ENCODE data around the gene MYL12A. TPM values are rescaled to one million over a fixed set of nuclear protein-coding genes. Genes with fewer than 3 reads are reported as not detected.
A peak's percentile ranks its signal among the peaks of the same experiment; 100 is the strongest.

The MYL12A gene
- total RNA-seq, 4 donors from 2014 or later: 526 to 2,307 (median 1,474) TPM

GRCh38 chr18:3279201-3280185, 31.9 kb downstream of the MYL12A start:
- intact Hi-C loops (cut with DNase I; ENCODE audit: low total_unique reads): loop anchor here (2.0 kb wide), 2 partner anchors 305 to 315 kb away; no protein-coding TSS in a partner anchor
- no peaks in the 10 kb centered on the region for H3K27me3 ChIP-seq
- TF ChIP-seq POLR2A (IDR thresholded peaks at IDR 0.05): no peak
- peaks cover 9 to 10% of the 10 kb centered on the region in 2 donors for H3K4me1 ChIP-seq
- H3K36me3 ChIP-seq: peaks cover 0 to 38% of the 10 kb centered on the region in 2 donors
- H3K9me3 ChIP-seq: no peaks in the 10 kb centered on the region
- DNase-seq (no peak), ATAC-seq (peak; percentile 20 to 68)
- in situ Hi-C loops (cut with MboI; ENCODE audit: low sequenced_read_pairs in 4 of 4): loop anchor here (5.0 to 10.0 kb wide), 5 partner anchors 165 to 388 kb away; partner anchors contain the start of gene TGIF1 (in 2 of the 4)
- peak overlapping the region in 1 of 4 donors; percentile 6 for H3K27ac ChIP-seq
- H3K4me3 ChIP-seq: no peak overlapping the region

GRCh38 chr18:3281456-3282400, 34.1 kb downstream of the MYL12A start:
- Histone ChIP-seq H3K4me1 (peaks cover 9 to 10% of the 10 kb centered on the region in 2 donors), H3K9me3 (no peaks in the 10 kb centered on the region), H3K27me3 (no peaks in the 10 kb centered on the region), H3K27ac (no peak overlapping the region), H3K36me3 (peaks cover 0 to 18% of the 10 kb centered on the region in 2 donors), H3K4me3 (no peak overlapping the region)
- peak; percentile 75 to 82 for ATAC-seq
- no peak for DNase-seq
- in situ Hi-C loops (cut with MboI; ENCODE audit: low sequenced_read_pairs in 4 of 4): loop anchor here (5.0 to 10.0 kb wide), 5 partner anchors 163 to 386 kb away; partner anchors contain the start of gene TGIF1 (in 2 of the 4)
- intact Hi-C loops (cut with DNase I; ENCODE audit: low total_unique reads): loop anchor here (1.0 to 2.0 kb wide), 4 partner anchors 173 to 385 kb away; no protein-coding TSS in a partner anchor
- TF ChIP-seq POLR2A (IDR thresholded peaks at IDR 0.05) (no peak), CTCF (IDR thresholded peaks at IDR 0.05 in 4 of 5, conservative IDR thresholded peaks at IDR 0.05 in 1 of 5) (peak; percentile 68 to 87 (median 70))

GRCh38 chr18:3283253-3283863, 35.8 kb downstream of the MYL12A start:
- Histone ChIP-seq H3K27me3 (no peaks in the 10 kb centered on the region), H3K4me1 (peaks cover 9 to 10% of the 10 kb centered on the region in 2 donors), H3K9me3 (no peaks in the 10 kb centered on the region), H3K4me3 (peak overlapping the region in 3 of 4 donors; percentile 27 to 39 (median 34)), H3K27ac (no peak overlapping the region), H3K36me3 (peaks cover 0 to 4% of the 10 kb centered on the region in 2 donors)
- no peak for TF ChIP-seq CTCF (IDR thresholded peaks at IDR 0.05 in 4 of 5, conservative IDR thresholded peaks at IDR 0.05 in 1 of 5)
- TF ChIP-seq POLR2A (IDR thresholded peaks at IDR 0.05): no peak
- ATAC-seq (no peak), DNase-seq (no peak)
- in situ Hi-C loops (cut with MboI; ENCODE audit: low sequenced_read_pairs in 4 of 4): loop anchor here (5.0 to 10.0 kb wide), 5 partner anchors 161 to 384 kb away; partner anchors contain the start of gene TGIF1 (in 2 of the 4)
- intact Hi-C loops (cut with DNase I; ENCODE audit: low total_unique reads): loop anchor here (2.0 kb wide), 1 partner anchor 171 kb away; no protein-coding TSS in a partner anchor

- Histone ChIP-seq H3K27ac (no peak overlapping the region), H3K36me3 (no peaks in the 10 kb centered on the region), H3K4me3 (no peak overlapping the region), H3K4me1 (peaks cover 9 to 10% of the 10 kb centered on the region in 2 donors), H3K27me3 (no peaks in the 10 kb centered on the region), H3K9me3 (no peaks in the 10 kb centered on the region)
- ATAC-seq: no peak
- TF ChIP-seq CTCF (IDR thresholded peaks at IDR 0.05 in 4 of 5, conservative IDR thresholded peaks at IDR 0.05 in 1 of 5) (no peak), POLR2A (IDR thresholded peaks at IDR 0.05) (no peak)
- intact Hi-C loops (cut with DNase I; ENCODE audit: low total_unique reads) (loop anchor here (2.0 kb wide), 1 partner anchor 171 kb away; no protein-coding TSS in a partner anchor), in situ Hi-C loops (cut with MboI; ENCODE audit: low sequenced_read_pairs in 4 of 4) (loop anchor here (5.0 to 10.0 kb wide), 5 partner anchors 161 to 383 kb away; partner anchors contain the start of gene TGIF1 (in 2 of the 4))
- no peak for DNase-seq
These were observed 36.3 kb downstream of the MYL12A start for GRCh38 chr18:3283908-3284307.
